NCI-H1436 treated with DMSO at 0.1 percent for 48 hours (cell line): ENCODE results near the gene HOGA1.

Experiments
- DNase-seq: peaks from one replicate; lab custom pipeline; 2025; lab: John Stamatoyannopoulos, UW

The HOGA1 gene

GRCh38 chr10:97584060-97584797 is at the start of gene HOGA1:
TSS of gene HOGA1 (plus strand) at chr10:97584389. CDS start at chr10:97584704, 315 bp downstream.
- no peak for DNase-seq

- no peak for DNase-seq
These were observed 49.3 kb upstream of the HOGA1 start for GRCh38 chr10:97534746-97535367.

- DNase-seq = no peak
These were observed 46.9 kb upstream of the HOGA1 start for GRCh38 chr10:97537186-97537869.

- no peak for DNase-seq
These were observed 45.8 kb upstream of the HOGA1 start for GRCh38 chr10:97538411-97538810.

- no peak for DNase-seq
These were observed 45.4 kb upstream of the HOGA1 start for GRCh38 chr10:97538839-97539238.

- no peak for DNase-seq
These were observed 44.5 kb upstream of the HOGA1 start for GRCh38 chr10:97539523-97540200.

- DNase-seq = no peak
These were observed 43.3 kb upstream of the HOGA1 start for GRCh38 chr10:97540669-97541500.

GRCh38 chr10:97542169-97543024 is 41.8 kb upstream of the HOGA1 start:
- DNase-seq = no peak

- no peak for DNase-seq
These were observed 41.1 kb upstream of the HOGA1 start for GRCh38 chr10:97543025-97543546.

GRCh38 chr10:97546456-97547270 is 37.5 kb upstream of the HOGA1 start:
- DNase-seq = no peak

- no peak for DNase-seq
These were observed 37.0 kb upstream of the HOGA1 start for GRCh38 chr10:97547271-97547600.

GRCh38 chr10:97547962-97548361 is 36.2 kb upstream of the HOGA1 start:
- DNase-seq = no peak

- no peak for DNase-seq
These were observed 35.2 kb upstream of the HOGA1 start for GRCh38 chr10:97548828-97549455.

- no peak for DNase-seq
These were observed 34.4 kb upstream of the HOGA1 start for GRCh38 chr10:97549587-97550322.

- no peak for DNase-seq
These were observed 33.6 kb upstream of the HOGA1 start for GRCh38 chr10:97550336-97551149.

GRCh38 chr10:97551271-97551670 is 32.9 kb upstream of the HOGA1 start:
- DNase-seq = no peak

- peak; percentile 9 for DNase-seq
These were observed 30.6 kb upstream of the HOGA1 start for GRCh38 chr10:97553575-97554031.
